ENCODE results near the gene CNGA1. TPM values are rescaled to one million over a fixed set of nuclear protein-coding genes. Genes with fewer than 3 reads are reported as not detected.
A peak's percentile ranks its signal among the peaks of the same experiment; 100 is the strongest.

CNGA1 gene
- total and polyA plus RNA-seq, 8 donors = 0.67 to 3.2 (median 1.4) TPM

DNA sequence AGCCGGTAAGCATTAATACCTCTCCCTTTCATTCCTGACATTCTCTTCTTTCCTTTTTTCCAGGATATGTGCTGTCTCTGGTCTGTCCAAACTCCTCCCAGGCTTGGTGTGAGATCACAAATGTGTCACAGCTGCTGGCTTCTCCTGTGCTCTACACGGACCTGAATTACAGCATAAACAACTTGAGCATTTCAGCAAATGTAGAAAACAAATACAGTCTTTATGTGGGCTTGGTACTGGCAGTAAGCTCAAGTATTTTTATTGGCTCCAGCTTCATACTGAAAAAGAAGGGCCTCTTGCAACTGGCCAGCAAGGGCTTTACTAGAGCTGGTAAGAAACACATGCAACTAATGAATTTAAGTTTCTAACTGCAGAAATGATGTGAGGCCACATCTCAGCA, 8.5 kb upstream of the CNGA1 start:
- ATAC-seq (no peak), FAIRE-seq (no peak), DNase-seq (no peak)
- no peak overlapping the region for H3K27ac ChIP-seq
- WGBS, 2 donors = 42% methylated on average over 2 of the region's 2 CpGs
- TF ChIP-seq, protein P1, sequence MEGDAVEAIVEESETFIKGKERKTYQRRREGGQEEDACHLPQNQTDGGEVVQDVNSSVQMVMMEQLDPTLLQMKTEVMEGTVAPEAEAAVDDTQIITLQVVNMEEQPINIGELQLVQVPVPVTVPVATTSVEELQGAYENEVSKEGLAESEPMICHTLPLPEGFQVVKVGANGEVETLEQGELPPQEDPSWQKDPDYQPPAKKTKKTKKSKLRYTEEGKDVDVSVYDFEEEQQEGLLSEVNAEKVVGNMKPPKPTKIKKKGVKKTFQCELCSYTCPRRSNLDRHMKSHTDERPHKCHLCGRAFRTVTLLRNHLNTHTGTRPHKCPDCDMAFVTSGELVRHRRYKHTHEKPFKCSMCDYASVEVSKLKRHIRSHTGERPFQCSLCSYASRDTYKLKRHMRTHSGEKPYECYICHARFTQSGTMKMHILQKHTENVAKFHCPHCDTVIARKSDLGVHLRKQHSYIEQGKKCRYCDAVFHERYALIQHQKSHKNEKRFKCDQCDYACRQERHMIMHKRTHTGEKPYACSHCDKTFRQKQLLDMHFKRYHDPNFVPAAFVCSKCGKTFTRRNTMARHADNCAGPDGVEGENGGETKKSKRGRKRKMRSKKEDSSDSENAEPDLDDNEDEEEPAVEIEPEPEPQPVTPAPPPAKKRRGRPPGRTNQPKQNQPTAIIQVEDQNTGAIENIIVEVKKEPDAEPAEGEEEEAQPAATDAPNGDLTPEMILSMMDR (IDR thresholded peaks at IDR 0.05) = no peak
- no peak overlapping the region for H3K4me3 ChIP-seq
- no peaks in the 10 kb centered on the region for H3K27me3 ChIP-seq
- intact Hi-C loops (cut with DNase I) = no loop called here
- H3K4me1 ChIP-seq = no peaks in the 10 kb centered on the region
- H3K36me3 ChIP-seq = no peaks in the 10 kb centered on the region
- H3K9me3 ChIP-seq = no peaks in the 10 kb centered on the region

DNA sequence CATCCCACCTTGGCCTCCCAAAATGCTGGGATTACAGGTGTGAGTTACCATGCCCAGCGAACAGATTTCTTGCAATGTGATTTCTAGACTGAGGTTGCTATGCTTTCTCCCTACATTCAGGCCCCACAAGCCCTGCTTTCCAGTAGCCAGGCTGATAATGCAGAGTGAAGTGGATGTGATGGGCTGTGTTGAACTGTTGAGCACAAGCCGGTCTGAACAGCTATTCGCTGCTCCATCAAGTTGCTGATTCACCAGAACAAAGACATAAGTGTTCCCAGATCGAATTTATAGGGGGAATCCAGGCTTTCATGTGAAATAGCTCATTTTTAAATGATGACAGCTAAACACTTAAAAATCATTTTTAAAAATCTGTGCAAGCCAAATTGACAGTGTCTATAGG, 8.0 kb upstream of the CNGA1 start:
- DNase-seq = no peak
- no peak for FAIRE-seq
- Histone ChIP-seq H3K4me3 (no peak overlapping the region), H3K27me3 (no peaks in the 10 kb centered on the region), H3K9me3 (no peaks in the 10 kb centered on the region), H3K4me1 (no peaks in the 10 kb centered on the region), H3K27ac (no peak overlapping the region), H3K36me3 (no peaks in the 10 kb centered on the region)
- WGBS, 2 donors = 76 to 81% methylated on average over 4 of the region's 4 CpGs
- no peak for ATAC-seq
- intact Hi-C loops (cut with DNase I) = no loop called here
- TF ChIP-seq, protein P1 (IDR thresholded peaks at IDR 0.05) = no peak

DNA sequence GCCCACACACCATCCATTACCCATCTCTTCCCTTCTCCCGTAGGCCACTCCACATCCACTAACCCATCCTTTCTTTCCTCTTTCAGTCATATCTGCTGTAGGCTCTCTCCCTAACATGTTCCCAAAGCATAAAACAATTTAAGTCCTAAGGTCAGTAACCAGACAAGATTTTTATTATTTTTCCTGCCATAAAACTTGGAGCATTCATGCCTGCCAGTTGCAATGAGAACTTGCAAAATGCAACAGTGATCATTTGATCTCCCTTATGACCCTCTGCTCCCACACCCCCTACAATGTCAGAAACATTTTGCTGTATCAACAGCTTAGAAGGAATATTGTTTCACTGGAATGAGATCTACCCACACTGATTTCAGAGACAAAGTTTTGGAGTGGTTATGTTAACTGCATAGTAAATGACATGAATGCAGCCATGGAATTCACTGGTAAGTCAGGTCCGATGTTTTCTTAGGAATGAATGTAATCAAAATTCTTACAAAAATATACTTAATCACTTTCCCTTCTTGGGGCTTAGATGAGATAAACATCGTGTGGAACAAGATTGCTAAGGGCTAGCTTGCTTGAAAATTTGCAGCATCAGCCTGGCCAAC, 5.8 kb upstream of the CNGA1 start:
- no peaks in the 10 kb centered on the region for H3K36me3 ChIP-seq
- no peaks in the 10 kb centered on the region for H3K4me1 ChIP-seq
- FAIRE-seq (peak; percentile 34), DNase-seq (no peak), ATAC-seq (no peak)
- H3K27me3 ChIP-seq = no peaks in the 10 kb centered on the region
- H3K9me3 ChIP-seq = no peaks in the 10 kb centered on the region
- WGBS, 2 donors = 71 to 78% methylated on average over 3 of the region's 3 CpGs
- no peak overlapping the region for H3K4me3 ChIP-seq
- intact Hi-C loops (cut with DNase I) = no loop called here
- TF ChIP-seq, protein P1 (IDR thresholded peaks at IDR 0.05) = no peak
- H3K27ac ChIP-seq = no peak overlapping the region

DNA sequence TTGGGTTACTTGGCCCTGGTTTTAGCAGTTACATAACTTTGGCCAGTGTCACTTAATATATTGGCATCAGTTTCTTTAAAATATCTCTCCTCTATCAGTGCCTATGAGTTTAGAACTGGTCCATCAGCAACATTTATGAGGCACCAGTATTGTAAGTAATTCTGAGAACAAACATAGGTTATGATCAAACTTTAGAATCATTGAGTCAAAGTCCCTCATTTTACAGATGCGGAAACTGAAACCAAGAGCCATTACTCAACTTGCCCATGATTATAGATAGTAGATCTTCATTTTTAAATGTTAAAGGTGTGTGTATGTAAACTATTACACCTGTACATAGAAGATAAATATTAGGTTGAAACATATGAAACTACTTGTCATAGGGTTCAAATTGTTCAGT, 4.6 kb upstream of the CNGA1 start:
- 60 to 94% methylated on average over 1 of the region's 1 CpG for WGBS, 2 donors
- DNase-seq (no peak), ATAC-seq (no peak), FAIRE-seq (peak; percentile 26)
- H3K9me3 ChIP-seq = no peaks in the 10 kb centered on the region
- no peaks in the 10 kb centered on the region for H3K36me3 ChIP-seq
- no peak overlapping the region for H3K27ac ChIP-seq
- no peak overlapping the region for H3K4me3 ChIP-seq
- no peaks in the 10 kb centered on the region for H3K4me1 ChIP-seq
- TF ChIP-seq, protein P1 (IDR thresholded peaks at IDR 0.05) = no peak
- intact Hi-C loops (cut with DNase I) = no loop called here
- H3K27me3 ChIP-seq = no peaks in the 10 kb centered on the region

DNA sequence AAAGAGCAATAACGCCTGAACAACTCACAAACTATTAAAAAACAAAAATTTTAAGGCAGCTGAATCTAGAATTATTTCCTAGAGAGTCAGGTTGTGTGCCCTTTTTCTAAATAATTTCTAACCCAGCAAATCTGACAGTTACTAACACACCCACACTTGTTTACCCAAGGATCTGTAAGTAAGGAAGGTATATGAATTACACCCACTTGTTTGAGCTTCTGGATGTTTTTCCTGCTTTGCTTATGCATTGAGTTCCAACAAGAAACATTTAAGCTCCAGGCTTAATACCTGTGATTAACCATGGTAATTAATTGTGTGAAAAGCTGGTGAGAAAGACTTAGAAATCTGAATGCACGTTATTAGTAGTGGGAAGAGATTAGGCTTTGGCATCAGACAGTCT, 1.6 kb upstream of the CNGA1 start:
- H3K4me1 ChIP-seq = no peaks in the 10 kb centered on the region
- TF ChIP-seq, protein P1 (IDR thresholded peaks at IDR 0.05) = no peak
- no peak for FAIRE-seq
- intact Hi-C loops (cut with DNase I) = loop anchor here in 1 of 3 donors (10.0 kb wide), 1 partner anchor 67 kb away; no protein-coding TSS in a partner anchor
- DNase-seq = no peak
- no peak for ATAC-seq
- H3K4me3 ChIP-seq = no peak overlapping the region
- WGBS, 2 donors = 75 to 79% methylated on average over 2 of the region's 2 CpGs
- H3K27me3 ChIP-seq = no peaks in the 10 kb centered on the region
- H3K36me3 ChIP-seq = no peaks in the 10 kb centered on the region
- H3K9me3 ChIP-seq = no peaks in the 10 kb centered on the region
- H3K27ac ChIP-seq = no peak overlapping the region

All from pancreas (tissue), 10 donors.